ENCODE data around the gene BCL6.

DNA sequence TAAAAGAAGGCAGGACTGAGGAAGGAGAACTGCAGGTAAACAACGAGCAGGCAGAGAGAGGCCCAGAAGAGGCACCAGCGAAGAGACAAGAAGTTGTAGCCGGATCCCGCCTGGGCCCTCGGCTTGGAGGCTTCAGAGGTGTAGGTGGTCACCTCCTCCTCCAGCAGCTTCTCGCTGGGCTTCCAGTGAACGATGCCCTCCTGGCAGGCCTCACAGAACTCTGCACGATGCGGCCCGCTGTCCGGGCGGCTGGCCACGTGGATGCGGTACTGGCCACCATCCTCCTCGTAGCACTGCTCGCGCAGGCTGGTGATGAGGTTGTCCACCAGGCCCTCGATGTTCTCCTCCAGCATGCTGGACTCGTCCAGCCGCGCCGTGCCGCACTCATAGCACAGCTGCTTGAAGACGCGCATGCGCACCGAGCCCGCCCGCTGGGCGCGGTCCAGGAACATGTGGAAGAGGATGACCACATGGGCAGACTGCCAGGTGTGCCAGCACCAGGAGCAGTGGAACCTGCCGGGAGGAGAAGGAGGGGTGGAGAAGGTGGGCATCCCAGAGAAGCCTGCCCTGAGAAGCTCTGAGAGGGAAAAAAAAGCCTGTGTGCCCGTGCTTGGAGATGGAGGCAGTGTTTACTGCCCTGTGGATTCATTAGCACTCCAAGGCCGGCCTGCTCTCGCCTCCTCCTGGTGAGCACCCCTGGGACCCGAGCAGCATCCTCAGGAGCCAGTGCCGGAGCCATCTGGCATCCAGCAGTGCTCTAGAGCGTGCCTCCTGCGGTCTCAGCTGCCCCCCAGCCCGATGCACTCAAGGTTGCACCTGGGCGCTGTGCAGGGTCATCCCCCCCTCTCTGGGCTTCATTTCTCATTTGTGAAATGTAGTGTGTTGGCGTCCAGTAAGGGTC, 46.5 kb downstream of the BCL6 start:
- TF ChIP-seq POLR2A (IDR thresholded peaks at IDR 0.05): no peak
- TF ChIP-seq, protein P1, sequence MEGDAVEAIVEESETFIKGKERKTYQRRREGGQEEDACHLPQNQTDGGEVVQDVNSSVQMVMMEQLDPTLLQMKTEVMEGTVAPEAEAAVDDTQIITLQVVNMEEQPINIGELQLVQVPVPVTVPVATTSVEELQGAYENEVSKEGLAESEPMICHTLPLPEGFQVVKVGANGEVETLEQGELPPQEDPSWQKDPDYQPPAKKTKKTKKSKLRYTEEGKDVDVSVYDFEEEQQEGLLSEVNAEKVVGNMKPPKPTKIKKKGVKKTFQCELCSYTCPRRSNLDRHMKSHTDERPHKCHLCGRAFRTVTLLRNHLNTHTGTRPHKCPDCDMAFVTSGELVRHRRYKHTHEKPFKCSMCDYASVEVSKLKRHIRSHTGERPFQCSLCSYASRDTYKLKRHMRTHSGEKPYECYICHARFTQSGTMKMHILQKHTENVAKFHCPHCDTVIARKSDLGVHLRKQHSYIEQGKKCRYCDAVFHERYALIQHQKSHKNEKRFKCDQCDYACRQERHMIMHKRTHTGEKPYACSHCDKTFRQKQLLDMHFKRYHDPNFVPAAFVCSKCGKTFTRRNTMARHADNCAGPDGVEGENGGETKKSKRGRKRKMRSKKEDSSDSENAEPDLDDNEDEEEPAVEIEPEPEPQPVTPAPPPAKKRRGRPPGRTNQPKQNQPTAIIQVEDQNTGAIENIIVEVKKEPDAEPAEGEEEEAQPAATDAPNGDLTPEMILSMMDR (IDR thresholded peaks at IDR 0.05): no peak

Measured in lower leg skin (tissue), 3 donors.